CD4-positive, alpha-beta T cell treated with Interferon alpha-2 for 1 hour (primary cell): Measurements from ENCODE around the gene CELF6.

ENCODE experiments used
- DNase-seq, 2 donors: peaks; one replicate each; pipeline ENCODE4 v3.0.0-alpha.2; 2020 to 2022

The CELF6 gene

DNA sequence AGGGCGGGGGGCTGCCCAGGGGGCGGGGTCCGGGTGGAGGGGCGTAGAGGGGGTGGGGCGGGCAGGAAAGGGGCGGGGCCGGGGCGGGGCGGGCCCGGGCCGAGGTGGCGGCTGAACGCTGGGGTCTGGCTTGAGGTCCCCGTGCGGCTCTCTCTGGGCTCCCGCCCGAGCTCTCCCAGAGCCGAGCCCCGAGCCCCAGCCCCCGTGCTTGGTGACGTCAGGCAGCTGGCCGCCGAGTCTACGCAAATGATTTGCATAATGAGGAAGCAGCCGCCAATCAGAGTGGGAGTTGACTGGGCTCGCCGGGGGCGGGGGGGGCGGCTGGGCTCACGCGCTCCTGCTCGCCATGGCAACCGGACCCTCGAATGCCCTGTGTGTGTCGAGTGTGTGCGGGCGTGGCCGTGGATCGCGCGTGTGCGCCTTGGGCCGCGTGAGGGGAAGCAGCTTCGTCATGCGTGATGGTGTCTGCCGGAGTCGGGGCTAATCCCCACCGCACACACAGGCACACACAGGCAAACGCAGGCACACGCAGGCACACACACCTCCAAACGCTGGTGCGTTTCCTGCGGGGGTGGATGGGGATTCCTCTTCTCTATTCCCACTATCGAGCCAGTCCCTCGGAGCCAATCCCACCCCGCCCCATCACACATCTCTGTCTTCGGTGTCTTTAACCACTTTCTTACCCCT is at the start of gene CELF6:
Gene CELF6 (minus strand): TSS at position 173 of the 687 bp plus-strand sequence. CDS start 283 bp downstream, outside the sequence.
- peak; percentile 87 to 88 for DNase-seq

DNA sequence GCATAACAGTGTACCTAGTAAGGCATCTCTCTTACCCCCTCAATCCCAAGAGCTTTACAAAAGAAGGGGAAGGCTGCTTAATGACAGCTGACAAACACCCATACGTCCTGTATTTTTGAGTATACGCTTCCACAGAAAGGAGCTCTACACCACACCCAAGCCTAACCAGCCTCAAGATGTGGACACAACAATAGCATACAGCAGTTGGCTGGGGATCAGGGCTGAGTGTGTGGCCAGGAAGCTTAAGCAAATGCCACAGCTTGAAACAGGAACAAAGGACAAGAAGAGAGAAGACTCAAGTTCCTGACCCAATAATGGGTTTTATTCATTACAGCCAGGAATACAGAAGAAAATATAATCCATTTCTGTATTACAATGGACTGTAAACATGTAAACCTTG is 48.9 kb upstream of the CELF6 start:
- DNase-seq = peak in 1 of 2 donors; percentile 8

DNA sequence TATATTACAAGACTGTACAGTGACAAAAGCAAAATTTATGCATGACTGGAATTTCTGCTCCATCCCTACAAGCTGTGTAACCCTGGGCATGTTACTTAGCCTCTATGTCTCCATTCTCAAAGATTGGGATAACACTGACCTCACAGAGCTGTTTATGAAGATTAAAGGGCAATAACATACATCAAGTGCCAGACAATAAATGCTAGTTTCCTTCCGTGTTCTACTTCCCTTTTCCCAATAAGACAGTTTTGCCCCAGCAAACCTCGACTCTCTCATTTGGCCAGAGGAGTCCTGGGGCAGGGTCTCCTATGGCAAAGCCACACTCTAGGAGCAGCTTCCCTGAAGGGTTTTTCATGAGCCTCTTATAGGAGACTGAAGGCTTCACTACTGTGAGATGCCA is 48.4 kb upstream of the CELF6 start:
- DNase-seq = no peak

- peak; percentile 6 to 28 for DNase-seq
Measured at GRCh38 chr15:72365844-72366243, 45.9 kb upstream of the CELF6 start.

GRCh38 chr15:72361176-72361575 is 41.2 kb upstream of the CELF6 start:
- DNase-seq = no peak

DNA sequence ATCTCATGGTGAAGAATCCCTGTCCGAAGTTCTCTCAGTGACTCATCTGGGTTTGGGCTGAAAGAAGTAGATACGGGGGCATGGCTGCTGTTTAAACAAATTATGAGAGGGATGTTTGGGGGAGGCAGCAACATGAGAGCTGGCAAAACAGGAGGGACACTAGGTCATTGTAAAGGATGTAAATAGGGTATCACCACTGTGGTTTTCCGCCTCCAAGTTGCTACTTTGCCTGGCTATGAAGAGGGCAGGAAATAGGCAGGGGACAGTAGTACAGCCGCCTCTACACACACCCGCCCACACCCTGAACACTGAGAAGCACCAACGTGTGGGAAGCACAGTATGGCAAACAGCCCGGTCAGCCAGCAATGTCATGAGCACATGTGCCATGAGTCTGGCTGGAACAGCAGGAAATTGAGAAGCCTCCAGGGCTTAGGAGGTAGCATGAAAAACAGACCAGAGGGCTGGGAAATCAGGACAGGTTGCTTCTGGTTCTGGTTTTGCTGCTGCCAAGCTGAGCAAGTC is 38.8 kb upstream of the CELF6 start:
- peak in 1 of 2 donors; percentile 12 for DNase-seq

- no peak for DNase-seq
Measured at GRCh38 chr15:72358121-72358520, 38.2 kb upstream of the CELF6 start.

GRCh38 chr15:72354496-72354895 is 34.5 kb upstream of the CELF6 start:
- DNase-seq = no peak

DNA sequence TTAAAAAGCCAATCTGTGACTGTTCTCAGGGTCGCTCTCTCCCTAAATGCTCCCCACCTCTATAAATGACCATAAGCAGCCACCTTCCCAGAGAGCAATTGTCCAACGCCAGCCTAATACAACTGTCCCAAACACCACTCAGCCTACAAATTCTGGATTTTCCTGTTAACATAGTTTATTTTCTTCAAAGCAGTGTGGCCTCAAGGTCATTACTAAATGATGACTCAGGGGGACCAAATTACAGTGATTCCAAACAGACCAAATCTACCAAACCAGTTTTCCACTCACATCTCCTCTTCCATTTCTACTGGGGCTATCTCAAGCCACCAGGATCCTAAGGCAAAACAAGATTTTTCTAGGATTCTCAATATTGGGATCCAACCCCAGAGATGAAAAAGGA is 33.3 kb upstream of the CELF6 start:
- DNase-seq = no peak

GRCh38 chr15:72345806-72346205 is 25.8 kb upstream of the CELF6 start:
- DNase-seq = no peak

DNA sequence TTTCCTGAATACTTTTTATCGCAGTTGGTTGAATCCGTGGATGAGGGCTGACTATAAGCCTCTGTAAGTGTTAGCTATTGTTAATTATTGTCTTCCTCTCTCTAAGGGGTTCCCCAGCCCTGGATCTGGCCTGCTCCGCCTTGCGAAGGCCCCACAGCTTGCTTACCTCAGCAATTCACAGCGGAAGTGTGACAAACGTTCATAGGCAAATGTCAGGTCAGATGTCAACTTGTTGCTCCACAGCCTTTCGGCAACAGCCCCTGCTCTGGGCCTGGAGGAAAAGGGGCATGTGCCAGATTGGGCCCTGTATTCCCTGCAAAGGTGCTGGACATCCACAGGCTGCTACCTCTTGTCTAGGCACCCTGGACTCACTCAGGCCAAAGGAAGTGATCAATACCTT is 25.3 kb upstream of the CELF6 start:
- DNase-seq = no peak

- no peak for DNase-seq
Measured at GRCh38 chr15:72344602-72345001, 24.6 kb upstream of the CELF6 start.

- peak; percentile 43 to 45 for DNase-seq
Measured at GRCh38 chr15:72342385-72342784, 22.4 kb upstream of the CELF6 start.

DNA sequence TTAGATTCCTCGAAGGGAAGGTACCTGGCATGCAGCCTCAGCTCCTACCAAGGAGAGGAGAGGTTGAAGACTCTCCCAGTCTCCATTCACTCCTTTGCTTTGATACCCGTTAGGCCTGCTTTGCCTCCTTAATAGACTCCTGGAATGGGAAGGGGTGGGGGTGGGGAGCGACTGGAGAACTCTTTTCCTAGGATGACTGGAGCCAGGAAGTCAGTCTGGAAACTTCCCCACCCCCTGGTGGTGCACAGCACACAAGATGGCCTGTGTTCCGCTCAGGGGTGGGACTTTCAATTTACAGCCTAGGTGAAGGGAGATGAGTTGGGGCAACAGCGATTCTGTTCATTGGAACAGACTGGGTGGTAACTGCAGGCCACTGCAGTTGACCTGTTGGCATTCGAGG is 21.4 kb upstream of the CELF6 start:
- DNase-seq = no peak

GRCh38 chr15:72340366-72340765 is 20.4 kb upstream of the CELF6 start:
- no peak for DNase-seq

- no peak for DNase-seq
Measured at GRCh38 chr15:72339777-72340177, 19.8 kb upstream of the CELF6 start.

GRCh38 chr15:72338617-72339321 is 18.8 kb upstream of the CELF6 start:
- DNase-seq = no peak

DNA sequence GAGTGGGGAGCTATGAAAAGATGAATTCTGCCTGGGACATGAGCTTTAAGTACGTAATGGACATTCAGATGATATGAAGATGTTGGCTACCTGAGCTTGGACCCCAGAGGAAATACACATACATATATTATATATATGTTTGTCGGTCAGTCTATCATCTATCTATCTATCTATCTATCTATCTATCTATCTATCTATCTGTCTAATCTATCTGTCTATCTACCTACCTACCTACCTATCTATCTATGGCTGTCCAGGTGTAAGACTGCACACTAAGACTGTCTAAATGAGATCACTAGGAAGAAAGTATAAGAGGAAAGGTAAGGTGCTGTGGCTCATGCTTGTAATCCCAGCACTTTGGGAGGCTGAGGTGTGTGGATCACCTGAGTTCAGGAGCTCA is 18.2 kb upstream of the CELF6 start:
- DNase-seq = no peak

- no peak for DNase-seq
Measured at GRCh38 chr15:72334842-72335241, 14.9 kb upstream of the CELF6 start.

GRCh38 chr15:72331021-72331420 is 11.1 kb upstream of the CELF6 start:
- no peak for DNase-seq

DNA sequence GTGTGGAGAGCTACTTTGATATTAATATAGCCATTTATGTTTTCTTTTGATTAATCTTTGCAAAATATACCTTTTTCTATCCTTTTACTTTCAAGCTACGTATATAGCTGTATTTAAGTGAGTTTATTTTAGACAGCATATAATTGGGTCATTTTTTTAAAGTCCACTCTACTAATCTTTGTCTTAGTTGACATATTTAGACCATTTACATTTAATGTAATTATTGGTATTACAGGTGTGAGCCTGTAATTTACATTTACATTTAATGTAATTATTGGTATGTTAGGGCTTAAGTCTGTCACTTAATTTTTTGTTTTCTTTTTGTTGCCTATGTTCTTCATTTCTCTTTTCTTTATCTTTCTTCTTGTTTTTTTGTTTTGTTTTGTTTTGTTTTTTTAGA is 3.8 kb upstream of the CELF6 start:
- DNase-seq = no peak

DNA sequence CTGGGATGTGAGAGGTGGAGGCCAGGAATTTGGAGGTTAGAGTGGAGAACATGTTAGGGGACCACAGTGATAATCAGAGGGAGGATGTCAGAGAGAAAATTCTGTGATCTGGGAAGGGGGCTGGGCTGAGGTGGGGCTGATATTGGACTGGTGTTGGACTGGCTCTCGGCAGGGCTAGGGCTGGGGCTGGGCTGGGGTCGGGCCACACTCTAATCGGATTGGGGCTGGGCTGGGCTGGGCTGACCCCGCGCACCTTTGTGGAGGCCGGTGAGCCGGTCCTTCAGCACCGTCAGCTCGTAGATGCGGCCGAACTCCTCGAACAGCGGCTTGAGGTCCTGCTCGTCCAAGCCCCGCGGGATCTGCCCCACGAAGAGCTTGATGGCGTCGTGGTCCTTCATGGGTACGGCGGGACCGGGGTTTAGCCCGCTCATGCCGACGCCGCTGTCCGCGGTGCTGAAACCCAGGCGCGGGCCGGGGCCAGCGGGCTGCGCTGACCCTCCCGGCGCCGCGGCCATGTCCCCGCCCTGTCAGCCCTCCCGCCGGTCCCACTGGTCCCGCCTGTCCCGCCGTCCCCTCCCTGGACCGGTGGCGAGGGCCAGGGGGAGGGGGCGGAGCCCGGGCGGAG is 485 bp downstream of the CELF6 start:
- DNase-seq = peak; percentile 33 to 57

DNA sequence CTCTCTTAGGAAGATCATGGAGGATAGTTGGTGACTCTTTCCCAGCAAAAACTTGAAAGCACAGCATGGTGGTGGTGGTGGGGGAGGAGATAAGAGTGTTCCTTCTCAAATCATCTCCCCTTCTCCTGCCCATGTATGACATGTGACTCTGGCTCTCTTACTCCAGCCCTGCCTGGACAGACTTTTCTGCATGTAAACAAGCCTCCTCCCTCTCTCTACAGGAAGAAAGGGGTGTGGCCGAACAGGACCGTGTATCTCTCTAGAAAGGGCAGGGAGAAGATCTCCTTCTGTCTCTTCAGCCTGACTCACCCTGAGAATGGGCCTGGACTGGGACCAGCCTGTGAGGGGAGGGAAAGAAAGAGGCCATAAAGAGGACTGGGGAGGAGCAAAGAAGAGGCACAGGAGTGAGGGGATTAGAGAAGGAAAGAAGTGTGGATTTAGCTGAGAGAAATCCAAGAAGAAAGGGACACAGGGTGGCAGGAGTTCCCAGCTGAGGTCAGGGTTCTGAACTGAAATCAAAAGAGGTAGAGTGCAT is 1.5 kb downstream of the CELF6 start:
- DNase-seq = no peak
